OCI-LY1 (cell line): Measurements from ENCODE around the gene FARS2.

Source experiments
- H2AFZ ChIP-seq: fragments of 200-600 bp; sonication (generic), shearing (Covaris generic); 2 replicates; pipeline ENCODE4 v1.6.0; 2014; ENCODE audit warnings: antibody characterized with exemption, mild to moderate bottlenecking, low read length
- H3F3A ChIP-seq: fragments of 200-600 bp; sonication (generic), shearing (Covaris generic); 2 replicates; pipeline ENCODE4 v1.6.0; 2014; ENCODE audit warnings: mild to moderate bottlenecking, antibody characterized with exemption, low read length, moderate library complexity; ENCODE audit not compliant: insufficient read depth
- H3K27ac ChIP-seq: fragments of 200-600 bp; sonication (generic); 2 replicates; pipeline ENCODE4 v1.5.1; 2014; ENCODE audit warnings: low read length, mixed run types, mild to moderate bottlenecking, low read depth; ENCODE audit not compliant: poor library complexity, severe bottlenecking
- H3K27me3 ChIP-seq: fragments of 200-600 bp; sonication (generic); 2 replicates; pipeline ENCODE4 v1.6.0; 2014; ENCODE audit warnings: antibody characterized with exemption, mild to moderate bottlenecking, low read length, moderate library complexity; ENCODE audit not compliant: insufficient read depth
- H3K36me3 ChIP-seq: fragments of 200-600 bp; sonication (generic); 2 replicates; pipeline ENCODE4 v1.6.1; 2014; ENCODE audit warnings: mild to moderate bottlenecking, antibody characterized with exemption, low read length, moderate library complexity, mixed read lengths; ENCODE audit not compliant: insufficient read depth
- H3K4me1 ChIP-seq: fragments of 200-600 bp; sonication (generic); 2 replicates; pipeline ENCODE4 v1.5.1; 2014; ENCODE audit warnings: mild to moderate bottlenecking, low read length, moderate library complexity; ENCODE audit not compliant: insufficient read depth, severe bottlenecking
- H3K4me2 ChIP-seq: fragments of 200-600 bp; sonication (generic), shearing (Covaris generic); 2 replicates; pipeline ENCODE4 v1.6.1; 2014; ENCODE audit warnings: low read length
- H3K4me3 ChIP-seq: fragments of 200-600 bp; sonication (generic); 2 replicates; pipeline ENCODE4 v1.5.1; 2014; ENCODE audit warnings: low read length, low read depth, mild to moderate bottlenecking, mixed read lengths; ENCODE audit not compliant: poor library complexity, severe bottlenecking
- H3K79me2 ChIP-seq: fragments of 200-600 bp; shearing (Covaris generic); 2 replicates; pipeline ENCODE4 v1.6.1; 2016; ENCODE audit warnings: mixed run types, low read length, mixed read lengths; ENCODE audit not compliant: insufficient read depth
- H3K9ac ChIP-seq: fragments of 200-600 bp; sonication (generic), shearing (Covaris generic); 2 replicates; pipeline ENCODE4 v1.6.1; 2014; ENCODE audit warnings: mild to moderate bottlenecking, low read length, mixed read lengths
- H3K9me2 ChIP-seq: fragments of 200-600 bp; sonication (generic), shearing (Covaris generic); 2 replicates; pipeline ENCODE4 v1.6.1; 2014; ENCODE audit warnings: low read depth, mild to moderate bottlenecking, low read length, mixed read lengths
- H3K9me3 ChIP-seq: fragments of 200-600 bp; shearing (Covaris generic); 2 replicates; pipeline ENCODE4 v1.6.1; 2014; ENCODE audit warnings: low read length, mixed read lengths
- H4K20me1 ChIP-seq: fragments of 200-600 bp; sonication (generic), shearing (Covaris generic); 2 replicates; pipeline ENCODE4 v1.6.0; 2016; ENCODE audit warnings: mild to moderate bottlenecking, low read length; ENCODE audit not compliant: insufficient read depth
- EZH2 ChIP-seq: fragments of 200-600 bp; sonication (generic), shearing (Covaris generic); IDR thresholded peaks from 2 replicates; pipeline ENCODE4 v1.8.0; 2017; ENCODE audit warnings: borderline replicate concordance, mixed run types, mild to moderate bottlenecking, antibody characterized with exemption, low read length, moderate library complexity, mixed read lengths
- TF ChIP-seq, protein P1 (sequence below): fragments of 200-600 bp; sonication (generic), shearing (Covaris generic); IDR thresholded peaks from 2 replicates; pipeline ENCODE4 v1.5.1; 2017; ENCODE audit warnings: mild to moderate bottlenecking, antibody characterized with exemption, low read length, moderate library complexity, mixed read lengths

The FARS2 gene

DNA sequence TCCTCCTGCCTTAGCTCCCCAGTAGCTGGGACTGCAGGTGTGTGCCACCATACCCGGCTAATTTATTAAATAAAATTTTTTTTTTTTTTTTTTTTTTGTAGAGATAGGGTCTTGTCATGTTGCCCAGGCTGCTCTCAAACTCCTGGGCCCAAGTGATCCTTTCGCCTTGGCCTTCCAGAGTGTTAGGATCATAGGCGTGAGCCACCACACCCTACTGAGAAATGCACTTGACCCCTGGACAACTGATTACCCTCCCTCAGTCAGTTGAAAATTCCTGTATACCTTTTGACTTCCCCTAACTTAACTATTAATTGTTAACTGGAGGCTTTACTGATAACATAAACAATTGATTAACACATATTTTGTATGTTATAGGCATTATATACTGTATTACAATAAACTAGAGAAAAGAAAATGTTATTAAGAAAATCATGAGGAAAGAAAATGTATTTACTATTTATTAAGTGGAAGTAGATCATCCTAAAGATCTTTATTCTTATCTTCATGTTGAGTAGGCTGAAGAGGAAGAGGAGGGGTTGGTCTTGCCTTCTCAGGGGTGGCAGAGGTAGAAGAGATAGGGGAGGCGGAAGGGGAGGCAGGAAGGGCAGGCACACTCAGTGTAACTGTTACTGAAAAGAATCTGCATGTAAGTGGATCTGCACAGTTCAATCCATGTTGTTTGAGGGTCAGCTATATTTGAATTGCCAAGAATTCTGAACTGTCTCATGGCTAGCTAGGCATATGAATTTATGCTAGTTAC is 104.3 kb downstream of the FARS2 start:
- H4K20me1 ChIP-seq: no peaks in the 10 kb centered on the region
- TF ChIP-seq EZH2: no peak
- TF ChIP-seq, protein P1, sequence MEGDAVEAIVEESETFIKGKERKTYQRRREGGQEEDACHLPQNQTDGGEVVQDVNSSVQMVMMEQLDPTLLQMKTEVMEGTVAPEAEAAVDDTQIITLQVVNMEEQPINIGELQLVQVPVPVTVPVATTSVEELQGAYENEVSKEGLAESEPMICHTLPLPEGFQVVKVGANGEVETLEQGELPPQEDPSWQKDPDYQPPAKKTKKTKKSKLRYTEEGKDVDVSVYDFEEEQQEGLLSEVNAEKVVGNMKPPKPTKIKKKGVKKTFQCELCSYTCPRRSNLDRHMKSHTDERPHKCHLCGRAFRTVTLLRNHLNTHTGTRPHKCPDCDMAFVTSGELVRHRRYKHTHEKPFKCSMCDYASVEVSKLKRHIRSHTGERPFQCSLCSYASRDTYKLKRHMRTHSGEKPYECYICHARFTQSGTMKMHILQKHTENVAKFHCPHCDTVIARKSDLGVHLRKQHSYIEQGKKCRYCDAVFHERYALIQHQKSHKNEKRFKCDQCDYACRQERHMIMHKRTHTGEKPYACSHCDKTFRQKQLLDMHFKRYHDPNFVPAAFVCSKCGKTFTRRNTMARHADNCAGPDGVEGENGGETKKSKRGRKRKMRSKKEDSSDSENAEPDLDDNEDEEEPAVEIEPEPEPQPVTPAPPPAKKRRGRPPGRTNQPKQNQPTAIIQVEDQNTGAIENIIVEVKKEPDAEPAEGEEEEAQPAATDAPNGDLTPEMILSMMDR: no peak
- H3K4me1 ChIP-seq: no peaks in the 10 kb centered on the region
- H3K27ac ChIP-seq: no peak overlapping the region
- no peaks in the 10 kb centered on the region for H3F3A ChIP-seq
- H3K27me3 ChIP-seq: no peaks in the 10 kb centered on the region
- no peaks in the 10 kb centered on the region for H3K9me3 ChIP-seq
- H3K9me2 ChIP-seq: no peaks in the 10 kb centered on the region
- 0 out of 2 replicates have a peak, but pooled peaks cover 7% of the 10 kb centered on the region for H3K36me3 ChIP-seq
- H3K4me3 ChIP-seq: no peak overlapping the region
- H3K79me2 ChIP-seq: no peaks in the 10 kb centered on the region
- no peak overlapping the region for H3K4me2 ChIP-seq
- no peak overlapping the region for H2AFZ ChIP-seq
- no peak overlapping the region for H3K9ac ChIP-seq

DNA sequence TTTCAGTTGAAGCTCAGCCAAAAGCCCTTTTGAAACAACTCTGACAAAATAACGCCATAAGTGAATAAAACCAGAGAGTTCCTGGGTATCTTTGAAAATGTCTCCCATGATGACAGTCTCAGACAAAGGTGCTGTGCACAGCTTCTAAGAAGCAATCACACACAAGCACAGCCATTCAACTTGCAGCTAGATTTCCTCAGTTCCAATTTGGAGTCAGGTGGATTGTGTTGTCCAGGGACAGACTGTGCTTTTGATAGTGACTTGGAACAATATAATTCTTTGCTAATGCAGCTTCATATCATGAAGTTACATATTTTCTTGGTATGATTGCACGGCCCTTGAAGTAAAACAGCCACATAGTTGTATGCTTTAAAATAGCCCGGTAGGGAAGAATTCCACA is 105.6 kb downstream of the FARS2 start:
- Histone ChIP-seq H3K4me3 (no peak overlapping the region), H3K4me2 (no peak overlapping the region), H3K9me2 (no peaks in the 10 kb centered on the region), H3K79me2 (no peaks in the 10 kb centered on the region), H3K27ac (no peak overlapping the region), H3K36me3 (0 out of 2 replicates have a peak, but pooled peaks cover 7% of the 10 kb centered on the region), H4K20me1 (no peaks in the 10 kb centered on the region), H3K27me3 (no peaks in the 10 kb centered on the region), H2AFZ (no peak overlapping the region), H3K4me1 (no peaks in the 10 kb centered on the region), H3F3A (no peaks in the 10 kb centered on the region), H3K9me3 (no peaks in the 10 kb centered on the region), H3K9ac (no peak overlapping the region)
- TF ChIP-seq, protein P1: no peak
- TF ChIP-seq EZH2: no peak

DNA sequence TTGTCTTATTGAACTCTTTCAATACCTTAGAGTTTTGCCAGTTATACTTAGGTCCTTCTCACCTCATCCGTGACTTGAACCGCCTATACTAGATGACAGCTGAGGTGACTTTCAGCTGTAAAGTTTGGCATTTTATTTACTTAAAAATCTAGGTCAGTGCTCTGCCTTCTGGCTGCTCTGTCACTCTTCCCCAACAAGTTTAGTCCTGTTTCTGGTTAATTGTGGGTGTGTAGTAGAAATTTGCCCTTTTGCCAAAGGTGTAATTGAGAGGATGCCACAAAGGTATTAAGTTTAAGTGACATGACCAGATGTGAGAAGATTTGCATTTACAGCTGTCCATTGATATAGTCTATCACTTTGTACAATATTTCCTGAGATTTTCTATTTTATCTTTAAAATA is 106.2 kb downstream of the FARS2 start:
- Histone ChIP-seq H3K4me1 (no peaks in the 10 kb centered on the region), H3K27me3 (no peaks in the 10 kb centered on the region), H4K20me1 (no peaks in the 10 kb centered on the region), H2AFZ (no peak overlapping the region), H3K9ac (no peak overlapping the region), H3K4me2 (no peak overlapping the region), H3F3A (no peaks in the 10 kb centered on the region), H3K4me3 (no peak overlapping the region), H3K9me3 (no peaks in the 10 kb centered on the region), H3K9me2 (no peaks in the 10 kb centered on the region), H3K79me2 (no peaks in the 10 kb centered on the region), H3K27ac (no peak overlapping the region), H3K36me3 (0 out of 2 replicates have a peak, but pooled peaks cover 7% of the 10 kb centered on the region)
- TF ChIP-seq, protein P1: no peak
- TF ChIP-seq EZH2: no peak
